ENCODE results near the gene MACROD2. TPM values are rescaled to one million over a fixed set of nuclear protein-coding genes. Genes with fewer than 3 reads are reported as not detected.

The MACROD2 gene
- polyA plus RNA-seq, 1 donor (not counting 4 experiments of a cell fraction or from before 2014, with no cell fraction given) = 0.71 TPM

DNA sequence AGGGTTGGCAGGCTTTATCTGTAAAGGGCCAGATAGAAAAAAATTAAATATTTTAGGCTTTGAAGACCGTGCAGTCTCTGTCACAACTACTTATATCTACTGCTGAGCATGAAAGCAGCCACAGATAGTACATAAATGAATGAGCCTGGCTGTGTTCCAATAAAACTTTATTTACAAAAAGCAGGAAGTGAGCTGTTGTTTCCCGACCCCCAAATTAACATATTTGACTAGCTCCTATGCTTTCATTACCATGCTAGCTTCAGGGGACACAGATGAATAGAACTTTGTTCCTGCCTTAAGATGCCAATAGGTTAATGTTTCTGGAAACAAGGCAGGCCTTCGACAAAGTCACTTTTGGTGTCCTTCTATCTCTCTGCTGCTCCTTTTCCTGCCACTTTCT lies 1400.1 kb downstream of the MACROD2 start:
- Histone ChIP-seq H3K79me2 (ENCODE audit: control insufficient read depth, insufficient read depth, low read length) (no peaks in the 10 kb centered on the region), H3K27ac (ENCODE audit: control insufficient read depth, insufficient read depth, low read length) (no peak overlapping the region), H3K27me3 (ENCODE audit: control insufficient read depth, extremely low read depth, insufficient read depth, low read length) (no peaks in the 10 kb centered on the region), H3K9ac (ENCODE audit: control insufficient read depth, extremely low read depth, insufficient read depth, low read length) (no peak overlapping the region), H2AFZ (ENCODE audit: control insufficient read depth, low read length) (no peak overlapping the region), H3K36me3 (ENCODE audit: control insufficient read depth in 2 of 2, extremely low read depth in 1 of 2, insufficient read depth in 2 of 2, low read length in 2 of 2) (no peaks in the 10 kb centered on the region), H3K4me1 (ENCODE audit: control insufficient read depth, extremely low read depth, insufficient read depth, low read length) (no peaks in the 10 kb centered on the region), H3K9me1 (ENCODE audit: control insufficient read depth, extremely low read depth, insufficient read depth, low read length) (no peaks in the 10 kb centered on the region), H3K4me2 (ENCODE audit: control insufficient read depth, extremely low read depth, insufficient read depth, low read depth, low read length) (no peak overlapping the region), H3K4me3 (ENCODE audit: control insufficient read depth in 2 of 3, extremely low read depth in 1 of 3, insufficient read depth in 2 of 3, low read depth in 1 of 3, low read length in 3 of 3) (no peak overlapping the region), H3K9me3 (ENCODE audit: control insufficient read depth, low read depth, low read length) (no peaks in the 10 kb centered on the region), H4K20me1 (ENCODE audit: control insufficient read depth, extremely low read depth, insufficient read depth, low read length) (no peaks in the 10 kb centered on the region)
- no peak for DNase-seq (ENCODE audit: low read depth, low spot score)
- no peak for FAIRE-seq
- dilution Hi-C loops (cut with MboI; ENCODE audit: extremely low pct_ligation_motif_present, low sequenced_read_pairs) = no loop called here
- TF ChIP-seq, protein P1, sequence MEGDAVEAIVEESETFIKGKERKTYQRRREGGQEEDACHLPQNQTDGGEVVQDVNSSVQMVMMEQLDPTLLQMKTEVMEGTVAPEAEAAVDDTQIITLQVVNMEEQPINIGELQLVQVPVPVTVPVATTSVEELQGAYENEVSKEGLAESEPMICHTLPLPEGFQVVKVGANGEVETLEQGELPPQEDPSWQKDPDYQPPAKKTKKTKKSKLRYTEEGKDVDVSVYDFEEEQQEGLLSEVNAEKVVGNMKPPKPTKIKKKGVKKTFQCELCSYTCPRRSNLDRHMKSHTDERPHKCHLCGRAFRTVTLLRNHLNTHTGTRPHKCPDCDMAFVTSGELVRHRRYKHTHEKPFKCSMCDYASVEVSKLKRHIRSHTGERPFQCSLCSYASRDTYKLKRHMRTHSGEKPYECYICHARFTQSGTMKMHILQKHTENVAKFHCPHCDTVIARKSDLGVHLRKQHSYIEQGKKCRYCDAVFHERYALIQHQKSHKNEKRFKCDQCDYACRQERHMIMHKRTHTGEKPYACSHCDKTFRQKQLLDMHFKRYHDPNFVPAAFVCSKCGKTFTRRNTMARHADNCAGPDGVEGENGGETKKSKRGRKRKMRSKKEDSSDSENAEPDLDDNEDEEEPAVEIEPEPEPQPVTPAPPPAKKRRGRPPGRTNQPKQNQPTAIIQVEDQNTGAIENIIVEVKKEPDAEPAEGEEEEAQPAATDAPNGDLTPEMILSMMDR (optimal IDR thresholded peaks at IDR 0.05 in 1 of 3, IDR thresholded peaks at IDR 0.05 in 1 of 3, conservative IDR thresholded peaks at IDR 0.05 in 1 of 3; ENCODE audit: extremely low read depth in 1 of 3, insufficient read depth in 2 of 3, low read length in 3 of 3) = no peak
- TF ChIP-seq EZH2 (IDR thresholded peaks at IDR 0.05; ENCODE audit: low read length) = no peak

DNA sequence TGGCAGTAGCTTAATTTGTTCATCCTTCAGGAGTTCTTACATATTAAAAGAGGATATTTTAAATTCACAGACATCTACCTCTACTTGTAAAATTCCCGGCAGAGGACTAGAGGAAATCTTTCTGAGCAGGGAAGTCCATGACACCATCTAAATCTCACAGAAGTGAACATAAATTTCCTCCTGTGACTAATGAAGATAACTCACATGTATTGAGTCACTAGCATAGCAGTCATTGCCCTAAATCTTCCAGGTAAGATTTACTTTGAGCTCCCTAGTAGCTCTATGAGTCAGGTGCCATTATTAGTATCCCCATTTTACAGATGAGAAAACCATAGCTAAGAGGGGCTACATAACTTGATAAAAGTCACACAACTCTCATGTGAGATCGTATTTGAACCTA lies 1400.7 kb downstream of the MACROD2 start:
- Histone ChIP-seq H3K4me2 (ENCODE audit: control insufficient read depth, extremely low read depth, insufficient read depth, low read depth, low read length) (no peak overlapping the region), H3K9me3 (ENCODE audit: control insufficient read depth, low read depth, low read length) (no peaks in the 10 kb centered on the region), H3K36me3 (ENCODE audit: control insufficient read depth in 2 of 2, extremely low read depth in 1 of 2, insufficient read depth in 2 of 2, low read length in 2 of 2) (no peaks in the 10 kb centered on the region), H3K4me1 (ENCODE audit: control insufficient read depth, extremely low read depth, insufficient read depth, low read length) (no peaks in the 10 kb centered on the region), H3K79me2 (ENCODE audit: control insufficient read depth, insufficient read depth, low read length) (no peaks in the 10 kb centered on the region), H2AFZ (ENCODE audit: control insufficient read depth, low read length) (no peak overlapping the region), H3K4me3 (ENCODE audit: control insufficient read depth in 2 of 3, extremely low read depth in 1 of 3, insufficient read depth in 2 of 3, low read depth in 1 of 3, low read length in 3 of 3) (no peak overlapping the region), H3K27me3 (ENCODE audit: control insufficient read depth, extremely low read depth, insufficient read depth, low read length) (no peaks in the 10 kb centered on the region), H3K9me1 (ENCODE audit: control insufficient read depth, extremely low read depth, insufficient read depth, low read length) (no peaks in the 10 kb centered on the region), H3K27ac (ENCODE audit: control insufficient read depth, insufficient read depth, low read length) (no peak overlapping the region), H3K9ac (ENCODE audit: control insufficient read depth, extremely low read depth, insufficient read depth, low read length) (no peak overlapping the region), H4K20me1 (ENCODE audit: control insufficient read depth, extremely low read depth, insufficient read depth, low read length) (no peaks in the 10 kb centered on the region)
- TF ChIP-seq EZH2 (IDR thresholded peaks at IDR 0.05; ENCODE audit: low read length) = no peak
- TF ChIP-seq, protein P1 (optimal IDR thresholded peaks at IDR 0.05 in 1 of 3, IDR thresholded peaks at IDR 0.05 in 1 of 3, conservative IDR thresholded peaks at IDR 0.05 in 1 of 3; ENCODE audit: extremely low read depth in 1 of 3, insufficient read depth in 2 of 3, low read length in 3 of 3) = no peak
- no peak for DNase-seq (ENCODE audit: low read depth, low spot score)
- dilution Hi-C loops (cut with MboI; ENCODE audit: extremely low pct_ligation_motif_present, low sequenced_read_pairs) = no loop called here
- FAIRE-seq = no peak
